CD14-positive monocyte (primary cell): Measurements from ENCODE around the gene TSPAN33. TPM values are rescaled to one million over a fixed set of nuclear protein-coding genes. Genes with fewer than 3 reads are reported as not detected.

Experiments
- DNase-seq, 3 donors: peaks; one replicate each; pipeline ENCODE4 v3.0.0-alpha.2; 2011 to 2022
- H2AFZ ChIP-seq: 2 replicates; pipeline ENCODE4 v1.6.0; 2012; ENCODE audit warnings: mild to moderate bottlenecking, low read depth, low read length, inconsistent platforms; ENCODE audit not compliant: insufficient read depth, poor library complexity, severe bottlenecking
- H3K27ac ChIP-seq, 2 donors: 1 replicate in 1 of 2; 2 replicates in 1 of 2; pipeline ENCODE4 v1.5.1; 2012 to 2013; ENCODE audit warnings: low read length in 2 of 2, control low read depth in 1 of 2, inconsistent platforms in 1 of 2, low read depth in 1 of 2, mild to moderate bottlenecking in 1 of 2
- H3K27me3 ChIP-seq, 2 donors: one replicate each; pipeline versions ENCODE4 v1.6.0 to v1.6.1; 2011 to 2013; ENCODE audit warnings: low read length in 2 of 2; ENCODE audit not compliant: control insufficient read depth in 2 of 2, insufficient read depth in 2 of 2
- H3K36me3 ChIP-seq, 2 donors: replicated peaks in 1 of 2; 1 replicate in 1 of 2; 2 replicates in 1 of 2; pipeline versions ENCODE4 v1.5.1 to v1.6.1; 2012 to 2013; ENCODE audit warnings: low read length in 2 of 2, control low read depth in 1 of 2, inconsistent platforms in 1 of 2, mild to moderate bottlenecking in 1 of 2; ENCODE audit not compliant: insufficient read depth in 2 of 2, control insufficient read depth in 1 of 2
- H3K4me1 ChIP-seq, 2 donors: 1 replicate in 1 of 2; 2 replicates in 1 of 2; pipeline versions ENCODE4 v1.5.1 to v1.6.1; 2012 to 2013; ENCODE audit warnings: low read length in 2 of 2, control low read depth in 1 of 2, inconsistent platforms in 1 of 2, mild to moderate bottlenecking in 1 of 2, moderate library complexity in 1 of 2; ENCODE audit not compliant: insufficient read depth in 2 of 2, control insufficient read depth in 1 of 2
- H3K4me2 ChIP-seq: replicated peaks from 2 replicates; pipeline ENCODE3; 2012; ENCODE audit warnings: low read length, moderate library complexity, mild to moderate bottlenecking; ENCODE audit not compliant: poor library complexity, severe bottlenecking; ENCODE audit errors: extremely low read depth
- H3K4me3 ChIP-seq, 3 experiments: fragments of 200-600 bp in 1 of 3; sonication (generic) in 1 of 3; replicated peaks in 1 of 3; 1 replicate in 2 of 3; 2 replicates in 1 of 3; pipeline ENCODE4 v1.5.1; 2011 to 2013; ENCODE audit warnings: low read length in 3 of 3, mild to moderate bottlenecking in 3 of 3, control low read depth in 2 of 3, low read depth in 2 of 3, inconsistent platforms in 1 of 3, moderate library complexity in 1 of 3
- H3K79me2 ChIP-seq: 2 replicates; pipeline ENCODE4 v1.6.0; 2012; ENCODE audit warnings: mild to moderate bottlenecking, control low read depth, inconsistent platforms, low read length, moderate library complexity; ENCODE audit not compliant: insufficient read depth
- H3K9ac ChIP-seq: 2 replicates; pipeline ENCODE4 v1.6.0; 2017; ENCODE audit warnings: low read length, mild to moderate bottlenecking; ENCODE audit not compliant: insufficient read depth, poor library complexity, severe bottlenecking
- H3K9me3 ChIP-seq, 2 donors: replicated peaks in 1 of 2; 1 replicate in 1 of 2; 2 replicates in 1 of 2; pipeline versions ENCODE4 v1.5.1 to v1.6.1; 2012 to 2013; ENCODE audit warnings: low read length in 2 of 2, control low read depth in 1 of 2; ENCODE audit not compliant: control insufficient read depth in 1 of 2, insufficient read depth in 1 of 2
- H4K20me1 ChIP-seq: 2 replicates; pipeline ENCODE4 v1.6.0; 2012; ENCODE audit warnings: mild to moderate bottlenecking, low read length, control low read depth, moderate library complexity; ENCODE audit not compliant: insufficient read depth
- H3K27ac Mint-ChIP-seq, 7 donors: one replicate each; pipeline ENCODE4 v1.8.0; 2020; ENCODE audit warnings: mild to moderate bottlenecking in 7 of 7, mixed read lengths in 7 of 7, moderate library complexity in 6 of 7, inconsistent platforms in 2 of 7
- H3K27me3 Mint-ChIP-seq, 3 donors: one replicate each; pipeline ENCODE4 v1.8.0; 2021 to 2022; ENCODE audit warnings: low read depth in 3 of 3, mild to moderate bottlenecking in 3 of 3, mixed read lengths in 3 of 3, moderate library complexity in 3 of 3, inconsistent platforms in 1 of 3
- H3K36me3 Mint-ChIP-seq, 2 donors: one replicate each; pipeline ENCODE4 v1.8.0; 2020; ENCODE audit warnings: mixed read lengths in 2 of 2, inconsistent platforms in 1 of 2, mild to moderate bottlenecking in 1 of 2
- H3K4me1 Mint-ChIP-seq: one replicate; pipeline ENCODE4 v1.8.0; 2020; ENCODE audit warnings: mild to moderate bottlenecking, mixed read lengths
- H3K4me3 Mint-ChIP-seq, 2 donors: one replicate each; pipeline ENCODE4 v1.8.0; 2020; ENCODE audit warnings: mild to moderate bottlenecking in 2 of 2, mixed read lengths in 2 of 2, moderate library complexity in 1 of 2
- H3K9me3 Mint-ChIP-seq, 7 donors: one replicate each; pipeline ENCODE4 v1.8.0; 2020 to 2022; ENCODE audit warnings: mixed read lengths in 7 of 7, mild to moderate bottlenecking in 6 of 7, moderate library complexity in 6 of 7, inconsistent platforms in 2 of 7
- WGBS: methylation state at CpG from one replicate; pipeline ENCODE4 v1.1.5; 2013; ENCODE audit warnings: missing lambda C conversion rate; ENCODE audit not compliant: insufficient coverage; 5-methylcytosine and 5-hydroxymethylcytosine counted together
- intact Hi-C, 2 donors: fragments of 100-400 bp; cut with micrococcal nuclease; formaldehyde crosslinking; loops; one replicate each; pipeline versions ENCODE4 v1.15.0 to v1.15.1; 2023
- polyA plus RNA-seq, 3 donors: library from polyadenylated mRNA; depleted of rRNA in 1 of 3; unstranded in 2 of 3; stranded (reverse) in 1 of 3; fragments of 300-500 nt in 2 of 3; fragments of >200 nt in 1 of 3; fragmentation: Illumina TruSeq in 2 of 3; gene quantifications; 1 replicate in 2 of 3; 2 replicates in 1 of 3; pipeline ENCODE4 v1.2.3, GENCODE V29; 2012 to 2021
- TF ChIP-seq, protein P1 (sequence below): fragments of 200-600 bp; IDR thresholded peaks from one replicate; pipeline ENCODE4 v1.8.0; 2022; ENCODE audit warnings: antibody characterized with exemption, mild to moderate bottlenecking

TSPAN33 gene
- polyA plus RNA-seq, 3 donors, result 2.9 to 7.5 (median 4.4) TPM

DNA sequence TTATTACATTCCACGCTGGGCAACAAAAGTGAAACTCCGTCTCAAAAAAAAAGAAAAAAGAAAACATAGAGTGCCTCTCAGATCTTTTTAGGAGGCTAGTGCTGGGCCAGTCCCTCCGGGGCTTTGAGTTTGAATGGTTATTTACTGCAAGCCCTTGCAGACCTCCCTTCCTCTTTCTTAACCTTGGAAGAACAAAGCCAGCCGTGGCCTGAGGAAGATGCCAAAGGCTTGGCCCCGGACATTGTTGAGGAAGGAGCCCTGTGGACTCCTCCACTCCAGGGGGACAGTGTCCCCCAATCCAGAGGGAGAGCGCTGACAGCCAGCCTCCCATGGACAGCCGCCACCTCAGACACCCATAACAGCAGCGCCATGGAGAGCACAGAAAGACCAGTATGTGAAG lies 5.0 kb downstream of the TSPAN33 start:
- no peaks in the 10 kb centered on the region for H3K36me3 ChIP-seq
- Mint-ChIP-seq H3K36me3 (no peaks in the 10 kb centered on the region), H3K4me3 (peak overlapping the region in 1 of 2 donors; percentile 76), H3K4me1 (peaks cover 56% of the 10 kb centered on the region), H3K27me3 (peaks cover 4 to 11% (median 8%) of the 10 kb centered on the region in 3 donors), H3K9me3 (no peaks in the 10 kb centered on the region), H3K27ac (peak overlapping the region in 3 of 7 donors; percentile 63 to 79 (median 73))
- H2AFZ ChIP-seq, result peak overlapping the region; percentile 65
- peak overlapping the region; percentile 37 for H3K4me2 ChIP-seq
- peaks cover 52 to 54% of the 10 kb centered on the region in 2 donors for H3K4me1 ChIP-seq
- no peaks in the 10 kb centered on the region for H3K9me3 ChIP-seq
- TF ChIP-seq, protein P1, sequence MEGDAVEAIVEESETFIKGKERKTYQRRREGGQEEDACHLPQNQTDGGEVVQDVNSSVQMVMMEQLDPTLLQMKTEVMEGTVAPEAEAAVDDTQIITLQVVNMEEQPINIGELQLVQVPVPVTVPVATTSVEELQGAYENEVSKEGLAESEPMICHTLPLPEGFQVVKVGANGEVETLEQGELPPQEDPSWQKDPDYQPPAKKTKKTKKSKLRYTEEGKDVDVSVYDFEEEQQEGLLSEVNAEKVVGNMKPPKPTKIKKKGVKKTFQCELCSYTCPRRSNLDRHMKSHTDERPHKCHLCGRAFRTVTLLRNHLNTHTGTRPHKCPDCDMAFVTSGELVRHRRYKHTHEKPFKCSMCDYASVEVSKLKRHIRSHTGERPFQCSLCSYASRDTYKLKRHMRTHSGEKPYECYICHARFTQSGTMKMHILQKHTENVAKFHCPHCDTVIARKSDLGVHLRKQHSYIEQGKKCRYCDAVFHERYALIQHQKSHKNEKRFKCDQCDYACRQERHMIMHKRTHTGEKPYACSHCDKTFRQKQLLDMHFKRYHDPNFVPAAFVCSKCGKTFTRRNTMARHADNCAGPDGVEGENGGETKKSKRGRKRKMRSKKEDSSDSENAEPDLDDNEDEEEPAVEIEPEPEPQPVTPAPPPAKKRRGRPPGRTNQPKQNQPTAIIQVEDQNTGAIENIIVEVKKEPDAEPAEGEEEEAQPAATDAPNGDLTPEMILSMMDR, result no peak
- intact Hi-C loops, result no loop called here
- no peak overlapping the region for H3K9ac ChIP-seq
- H3K79me2 ChIP-seq, result no peaks in the 10 kb centered on the region
- H3K4me3 ChIP-seq, result peak overlapping the region in 1 of 3 experiments; percentile 16
- WGBS, result 10% methylated on average over 2 of the region's 8 CpGs
- H3K27ac ChIP-seq, result no peak overlapping the region
- peak in 2 of 3 donors; percentile 28 to 34 for DNase-seq
- H4K20me1 ChIP-seq, result no peaks in the 10 kb centered on the region
- H3K27me3 ChIP-seq, result no peaks in the 10 kb centered on the region

DNA sequence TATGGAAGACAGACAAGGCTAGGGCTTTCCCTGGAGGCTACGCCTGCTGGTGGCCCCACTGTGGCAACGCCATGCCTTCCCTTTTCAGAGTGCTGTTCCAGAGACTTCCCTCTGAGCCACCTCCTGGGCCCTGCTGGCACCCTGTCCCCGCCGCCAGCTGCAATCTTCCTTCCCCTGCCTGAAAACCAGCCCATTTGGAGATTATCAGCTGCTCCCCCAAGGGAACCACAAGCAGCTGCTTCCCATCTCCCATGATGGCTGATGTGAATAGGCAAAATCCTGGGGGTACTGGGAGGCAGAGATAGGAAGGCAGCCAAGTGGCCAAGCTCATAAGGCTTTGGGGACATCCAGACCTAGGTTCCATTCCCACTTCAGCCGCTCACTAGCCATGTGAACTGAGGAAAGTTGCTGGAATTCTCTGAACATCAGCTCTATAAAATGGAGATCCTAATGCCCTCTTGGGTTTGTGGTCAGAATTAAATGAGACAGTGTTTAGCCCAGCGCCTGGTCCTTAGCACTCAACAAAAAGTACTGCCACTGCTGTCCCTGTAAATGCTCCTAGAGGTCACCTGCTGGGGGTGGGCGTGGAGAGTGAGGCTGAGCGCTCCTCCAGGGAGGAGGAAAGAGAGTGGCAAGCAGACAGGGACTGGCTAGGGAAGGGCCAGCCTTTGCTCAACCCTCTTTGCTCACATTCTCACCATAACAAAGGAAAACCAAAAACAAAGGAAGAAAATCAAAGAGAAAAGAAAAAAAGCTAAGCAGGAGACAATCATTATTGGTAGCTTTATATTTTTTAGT lies 5.9 kb downstream of the TSPAN33 start:
- Histone ChIP-seq H3K4me2 (peak overlapping the region; percentile 37), H3K4me1 (peaks cover 46 to 47% of the 10 kb centered on the region in 2 donors), H3K27ac (no peak overlapping the region), H3K4me3 (no peak overlapping the region), H2AFZ (peak overlapping the region; percentile 65), H3K27me3 (no peaks in the 10 kb centered on the region), H4K20me1 (no peaks in the 10 kb centered on the region), H3K79me2 (no peaks in the 10 kb centered on the region), H3K9ac (no peak overlapping the region), H3K36me3 (no peaks in the 10 kb centered on the region), H3K9me3 (no peaks in the 10 kb centered on the region)
- Mint-ChIP-seq H3K9me3 (no peaks in the 10 kb centered on the region), H3K4me1 (peaks cover 52% of the 10 kb centered on the region), H3K4me3 (peak overlapping the region in 1 of 2 donors; percentile 76), H3K27me3 (peaks cover 4 to 7% (median 6%) of the 10 kb centered on the region in 3 donors), H3K36me3 (no peaks in the 10 kb centered on the region), H3K27ac (peak overlapping the region in 4 of 7 donors; percentile 15 to 73 (median 54))
- intact Hi-C loops, result no loop called here
- WGBS, result 22% methylated on average over 3 of the region's 8 CpGs
- peak in 2 of 3 donors; percentile 36 to 39 for DNase-seq
- TF ChIP-seq, protein P1, result no peak
